Brain microvascular endothelial cell (primary cell): ENCODE results near the gene WWOX.

Experiments used
- DNase-seq: peaks from one replicate; pipeline ENCODE4 v3.0.0-alpha.2; 2020
- H3K27ac ChIP-seq: fragments of 250-450 bp; sonication (Bioruptor Pico); 2 replicates; pipeline ENCODE4 v1.5.1; 2020; ENCODE audit warnings: mild to moderate bottlenecking, moderate library complexity
- H3K27me3 ChIP-seq: fragments of 250-450 bp; sonication (Bioruptor Pico); replicated peaks from 2 replicates; pipeline ENCODE4 v1.5.1; 2020; ENCODE audit warnings: mild to moderate bottlenecking
- H3K36me3 ChIP-seq: fragments of 250-450 bp; sonication (Bioruptor Pico); replicated peaks from 2 replicates; pipeline ENCODE4 v1.5.1; 2020; ENCODE audit warnings: mild to moderate bottlenecking
- H3K4me3 ChIP-seq: 2 replicates; pipeline ENCODE4 v1.5.1; 2011; ENCODE audit warnings: low read depth, mild to moderate bottlenecking, control low read depth, low read length, moderate library complexity
- CTCF ChIP-seq: IDR thresholded peaks from 2 replicates; pipeline ENCODE4 v1.5.1; 2011; ENCODE audit warnings: low read depth, mild to moderate bottlenecking, moderate library complexity, low read length, control low read depth, inconsistent platforms; ENCODE audit errors: missing control alignments
- in situ Hi-C: cut with HindIII; loops from 2 replicates; pipeline ENCODE4 v1.10.0; 2017; ENCODE audit warnings: low sequenced_read_pairs, low pct_ligation_motif_present

The WWOX gene

DNA sequence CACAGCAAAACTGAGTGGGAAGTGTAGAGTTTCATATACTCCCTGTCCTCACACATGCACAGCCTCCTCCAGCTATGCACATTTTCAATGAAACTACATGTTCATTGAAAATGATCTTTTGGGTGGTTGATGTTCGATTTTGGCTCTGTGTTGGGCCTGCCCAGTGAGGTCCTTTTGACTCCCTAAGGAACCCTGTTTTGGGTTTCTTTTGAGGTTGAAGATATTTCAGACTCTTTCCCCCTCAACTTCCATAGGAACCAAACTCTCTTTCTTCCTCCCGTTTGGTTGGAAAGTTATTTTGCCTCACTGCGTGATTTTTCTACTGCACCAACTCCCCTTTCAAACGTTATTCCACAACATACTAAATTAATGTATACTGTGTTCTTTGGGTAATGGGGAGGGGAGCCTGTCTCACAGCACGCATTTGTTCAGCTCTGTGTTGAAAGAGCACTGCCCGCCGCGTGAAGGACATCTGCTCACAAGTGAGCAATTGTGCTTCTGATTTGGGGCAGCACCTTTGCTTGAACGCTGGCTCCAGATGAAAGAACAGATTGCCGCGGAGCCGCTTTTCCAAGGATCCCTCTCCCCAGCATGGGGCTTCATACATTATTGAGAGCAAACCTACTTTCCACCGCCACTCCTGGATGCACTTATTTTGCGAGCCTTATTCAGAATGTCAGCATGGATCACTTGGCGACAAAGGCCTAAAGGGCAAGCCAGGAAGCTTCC is 385.9 kb downstream of the WWOX start:
- no peak overlapping the region for H3K27ac ChIP-seq
- no peak for DNase-seq
- no peak for TF ChIP-seq CTCF
- in situ Hi-C loops, result no loop called here
- H3K27me3 ChIP-seq, result no peaks in the 10 kb centered on the region
- H3K36me3 ChIP-seq, result no peaks in the 10 kb centered on the region
- H3K4me3 ChIP-seq, result no peak overlapping the region

- in situ Hi-C loops, result no loop called here
- Histone ChIP-seq H3K27ac (no peak overlapping the region), H3K4me3 (no peak overlapping the region), H3K36me3 (no peaks in the 10 kb centered on the region), H3K27me3 (no peaks in the 10 kb centered on the region)
- no peak for TF ChIP-seq CTCF
- DNase-seq, result no peak
Measured at GRCh38 chr16:78485917-78486257, 386.4 kb downstream of the WWOX start.

- no peak overlapping the region for H3K4me3 ChIP-seq
- in situ Hi-C loops, result no loop called here
- TF ChIP-seq CTCF, result no peak
Measured at GRCh38 chr16:78487471-78487870, 388.0 kb downstream of the WWOX start.

GRCh38 chr16:78489072-78489471 is 389.6 kb downstream of the WWOX start:
- H3K4me3 ChIP-seq, result no peak overlapping the region
- in situ Hi-C loops, result no loop called here
- no peak for DNase-seq
- no peaks in the 10 kb centered on the region for H3K36me3 ChIP-seq
- no peaks in the 10 kb centered on the region for H3K27me3 ChIP-seq
- H3K27ac ChIP-seq, result no peak overlapping the region
- no peak for TF ChIP-seq CTCF

More at GRCh38 chr16:78487471-78487870, 388.0 kb downstream of the WWOX start:
- no peaks in the 10 kb centered on the region for H3K36me3 ChIP-seq
- no peaks in the 10 kb centered on the region for H3K27me3 ChIP-seq
- no peak overlapping the region for H3K27ac ChIP-seq
- DNase-seq, result no peak

GRCh38 chr16:78489631-78490030 is 390.2 kb downstream of the WWOX start:
- DNase-seq, result no peak
- no peaks in the 10 kb centered on the region for H3K36me3 ChIP-seq
- no peak overlapping the region for H3K4me3 ChIP-seq
- in situ Hi-C loops, result no loop called here
- H3K27me3 ChIP-seq, result no peaks in the 10 kb centered on the region
- TF ChIP-seq CTCF, result no peak
- H3K27ac ChIP-seq, result no peak overlapping the region

- no peaks in the 10 kb centered on the region for H3K27me3 ChIP-seq
- H3K36me3 ChIP-seq, result no peaks in the 10 kb centered on the region
- H3K27ac ChIP-seq, result no peak overlapping the region
- no peak for DNase-seq
- in situ Hi-C loops, result no loop called here
- H3K4me3 ChIP-seq, result no peak overlapping the region
- no peak for TF ChIP-seq CTCF
Measured at GRCh38 chr16:78490431-78490830, 391.0 kb downstream of the WWOX start.
